Heart right ventricle (tissue), 16 donors: ENCODE results near the gene NGEF. TPM values are rescaled to one million over a fixed set of nuclear protein-coding genes. Genes with fewer than 3 reads are reported as not detected.

Source experiments
- ATAC-seq, 8 donors: fragments of 200-7000 bp; cut with Tn5 transposase; one replicate each; pipeline ENCODE4 v1.9.1; 2020; ENCODE audit warnings: mild to moderate bottlenecking in 8 of 8, moderate library complexity in 8 of 8, moderate number of reproducible peaks in 1 of 8
- DNase-seq, 2 donors: peaks; one replicate each; pipeline ENCODE4 v3.0.0-alpha.2; 2020
- H3K27ac ChIP-seq, 10 donors: fragments of 200-600 bp; sonication (generic) in 2 of 10; one replicate each; pipeline versions ENCODE4 v1.5.0 to v1.8.0; 2020 to 2022; ENCODE audit warnings: mild to moderate bottlenecking in 3 of 10
- H3K27me3 ChIP-seq, 7 donors: fragments of 200-600 bp; one replicate each; pipeline ENCODE4 v1.8.0; 2021 to 2022; ENCODE audit warnings: mild to moderate bottlenecking in 2 of 7
- H3K36me3 ChIP-seq, 9 donors: fragments of 200-600 bp; sonication (generic) in 1 of 9; one replicate each; pipeline versions ENCODE4 v1.5.0 to v1.8.0; 2020 to 2022; ENCODE audit warnings: mild to moderate bottlenecking in 2 of 9
- H3K4me1 ChIP-seq, 9 donors: fragments of 200-600 bp; sonication (generic) in 1 of 9; one replicate each; pipeline versions ENCODE4 v1.5.0 to v1.8.0; 2020 to 2022; ENCODE audit warnings: mild to moderate bottlenecking in 4 of 9
- H3K4me3 ChIP-seq, 10 donors: fragments of 200-600 bp; sonication (generic) in 2 of 10; one replicate each; pipeline versions ENCODE4 v1.5.0 to v1.8.0; 2020 to 2022; ENCODE audit warnings: mild to moderate bottlenecking in 7 of 10, moderate library complexity in 2 of 10
- H3K9me3 ChIP-seq, 11 donors: fragments of 200-600 bp in 10 of 11; sonication (generic) in 2 of 11; one replicate each; pipeline versions ENCODE4 v1.5.0 to v1.8.0; 2013 to 2022; ENCODE audit warnings: mild to moderate bottlenecking in 2 of 11, control low read depth in 1 of 11, moderate library complexity in 1 of 11
- WGBS, 2 donors: extraction: QIAGEN DNeasy Blood & Tissue Kit; methylation state at CpG; one replicate each; pipeline ENCODE4 v1.1.7; 2013; ENCODE audit warnings: inconsistent platforms in 1 of 2; 5-methylcytosine and 5-hydroxymethylcytosine counted together
- intact Hi-C, 10 donors: fragments of 100-400 bp; cut with DNase I; formaldehyde crosslinking; loops; one replicate each; pipeline versions ENCODE4 v1.11.1 to v1.14.2; 2022
- polyA plus RNA-seq, 2 donors: library from polyadenylated mRNA; stranded (reverse); fragments of 200-250 nt; gene quantifications; one replicate each; pipeline ENCODE4 v1.2.3, GENCODE V29; 2013
- total RNA-seq, 10 donors: library from RNA; stranded (reverse); fragmentation: NEBNext Ultra II Directional in 3 of 10; extraction: Animal tissue kit (Norgen Biotek cat#: 25700) in 3 of 10; gene quantifications; one replicate each; pipeline versions ENCODE4 v1.2.1 to v1.2.4, GENCODE V29; 2021 to 2023
- TF ChIP-seq, protein P1 (sequence below), 9 donors: fragments of 200-600 bp; sonication (generic) in 2 of 9; IDR thresholded peaks; one replicate each; pipeline versions ENCODE4 v1.5.0 to v1.8.0; 2021 to 2022; ENCODE audit warnings: antibody characterized with exemption in 9 of 9, mild to moderate bottlenecking in 5 of 9, moderate library complexity in 1 of 9
- donor health status: Arrhythmogenic right ventricular cardiomyopathy.
- donor health status: ischemic (EF 13 %, LVEDD 7.1; RV severe dilation, severe dysfunction).
- donor health status: healthy with polysubstance abuse.
- donor health status: DM: no; HTN: yes; CAD: no.
- donor health status: DM: no; HTN: no; CAD: no.
- donor health status: ischemic (EF 25% LVEDD 6.9; RV normal size, moderate dysfunction).
- donor health status: ischemic (EF 25% LVEDD 5.7; RV mildly dilated, moderate dysfunction).
- donor health status: healthy.
- donor health status: DM: yes; HTN: yes; CAD: no.
- donor health status: Ischemic cardiomyopathy.
- donor health status: ischemic (EF 35%, LVEDD 5.7; RV mildly dilated, moderate dysfunction).
- donor health status: nonischemic (EF 11% LVEDD 7.7; RV severe dilation, severe dysfunction).
- donor health status: DM: yes; HTN: yes; CAD: no.
- donor health status: PGD.
- donor health status: ischemic (EF 29% LVEDD 5.4; RV normal size, mild dysfunction).
- donor health status: nonischemic (EF 23%, LVEDD 6.1; RV moderate dilation, normal function).

The NGEF gene
- total and polyA plus RNA-seq, 12 donors, result 0.27 to 0.75 (median 0.54) TPM; not detected in 3

DNA sequence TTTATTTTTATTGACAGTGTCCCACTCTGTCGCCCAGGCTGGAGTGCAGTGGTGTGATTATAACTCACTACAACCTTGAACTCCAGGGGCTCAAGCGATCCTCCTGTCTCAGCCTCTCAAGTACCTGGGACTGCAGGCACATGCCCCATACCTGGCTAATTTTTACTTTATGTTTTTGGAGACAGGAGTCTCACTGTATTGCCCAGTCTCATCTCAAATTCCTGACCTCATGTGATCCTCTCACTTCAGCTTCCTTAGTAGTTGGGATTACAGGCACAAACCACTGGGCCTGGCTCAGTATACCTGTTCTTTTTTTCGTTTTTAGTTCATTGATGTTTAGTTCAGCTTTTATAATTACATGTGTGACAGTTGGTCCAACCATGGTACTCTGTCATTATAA, 183.1 kb downstream of the NGEF start:
- 91 to 93% methylated on average over 3 of the region's 3 CpGs for whole genome bisulfite sequencing, 2 donors

More for the DNA sequence above, 183.1 kb downstream of the NGEF start:
- ATAC-seq (no peak), DNase-seq (no peak)
- H3K27ac ChIP-seq, result no peak overlapping the region
- H3K9me3 ChIP-seq, result no peaks in the 10 kb centered on the region
- H3K27me3 ChIP-seq, result no peaks in the 10 kb centered on the region
- TF ChIP-seq, protein P1, sequence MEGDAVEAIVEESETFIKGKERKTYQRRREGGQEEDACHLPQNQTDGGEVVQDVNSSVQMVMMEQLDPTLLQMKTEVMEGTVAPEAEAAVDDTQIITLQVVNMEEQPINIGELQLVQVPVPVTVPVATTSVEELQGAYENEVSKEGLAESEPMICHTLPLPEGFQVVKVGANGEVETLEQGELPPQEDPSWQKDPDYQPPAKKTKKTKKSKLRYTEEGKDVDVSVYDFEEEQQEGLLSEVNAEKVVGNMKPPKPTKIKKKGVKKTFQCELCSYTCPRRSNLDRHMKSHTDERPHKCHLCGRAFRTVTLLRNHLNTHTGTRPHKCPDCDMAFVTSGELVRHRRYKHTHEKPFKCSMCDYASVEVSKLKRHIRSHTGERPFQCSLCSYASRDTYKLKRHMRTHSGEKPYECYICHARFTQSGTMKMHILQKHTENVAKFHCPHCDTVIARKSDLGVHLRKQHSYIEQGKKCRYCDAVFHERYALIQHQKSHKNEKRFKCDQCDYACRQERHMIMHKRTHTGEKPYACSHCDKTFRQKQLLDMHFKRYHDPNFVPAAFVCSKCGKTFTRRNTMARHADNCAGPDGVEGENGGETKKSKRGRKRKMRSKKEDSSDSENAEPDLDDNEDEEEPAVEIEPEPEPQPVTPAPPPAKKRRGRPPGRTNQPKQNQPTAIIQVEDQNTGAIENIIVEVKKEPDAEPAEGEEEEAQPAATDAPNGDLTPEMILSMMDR (IDR thresholded peaks at IDR 0.05), result no peak
- peaks cover 0 to 96% (median 37%) of the 10 kb centered on the region in 9 donors for H3K36me3 ChIP-seq
- H3K4me3 ChIP-seq, result no peak overlapping the region
- intact Hi-C loops, result no loop called here
- peaks cover 0 to 19% (median 0%) of the 10 kb centered on the region in 9 donors for H3K4me1 ChIP-seq

Other genes with a start within 250 kb of the NGEF start
- not detected for gene KCNJ13, start 236.7 kb downstream of the NGEF start, total RNA-seq
- gene KCNJ13, start 236.7 kb downstream of the NGEF start, polyA plus RNA-seq, result not detected
- 1 to 10 TPM in 4 of 10 donors, under 1 TPM in 6; 0.71 to 1.7 (median 0.94) TPM for gene SNORC, start 143.0 kb downstream of the NGEF start, total RNA-seq
- 1 to 10 TPM in 1 of 2 donors, under 1 TPM in 1; 0.70 to 1.6 TPM for gene SNORC, start 143.0 kb downstream of the NGEF start, polyA plus RNA-seq
- gene NEU2, start 19.4 kb upstream of the NGEF start, total RNA-seq, result not detected
- not detected for gene NEU2, start 19.4 kb upstream of the NGEF start, polyA plus RNA-seq
- 10 to 100 TPM in 1 of 10 donors, 1 to 10 TPM in 9; 2.9 to 17.2 (median 5.7) TPM for gene INPP5D, start 47.1 kb upstream of the NGEF start, total RNA-seq
- 1 to 10 TPM; 3.6 to 7.5 TPM for gene INPP5D, start 47.1 kb upstream of the NGEF start, polyA plus RNA-seq
- 10 to 100 TPM; 13.2 to 19.2 (median 16.7) TPM for gene ATG16L1, start 238.4 kb upstream of the NGEF start, total RNA-seq
- 10 to 100 TPM in 1 of 2 donors, 1 to 10 TPM in 1; 7.4 to 12.1 TPM for gene ATG16L1, start 238.4 kb upstream of the NGEF start, polyA plus RNA-seq